Measurements from ENCODE around the gene TLN1. TPM values are rescaled to one million over a fixed set of nuclear protein-coding genes. Genes with fewer than 3 reads are reported as not detected.
A peak's percentile ranks its signal among the peaks of the same experiment; 100 is the strongest.

Gene TLN1
- total and polyA plus RNA-seq, 8 donors, result 152 to 471 (median 191) TPM

GRCh38 chr9:35650341-35651158 lies 81.4 kb downstream of the TLN1 start, which contains the start of gene SIT1:
TSS of gene SIT1 (minus strand) at chr9:35650931. CDS start at chr9:35650853, 78 bp downstream.
- Histone ChIP-seq H3K4me1 (peaks cover 4 to 55% of the 10 kb centered on the region in 2 donors), H3K27me3 (no peaks in the 10 kb centered on the region), H3K36me3 (no peaks in the 10 kb centered on the region), H3K27ac (peak within 1 kb of the TSS; percentile 7 to 55), H3K9me3 (no peaks in the 10 kb centered on the region), H3K4me3 (peak within 1 kb of the TSS in 1 of 2 donors; percentile 27)
- TF ChIP-seq CTCF (IDR thresholded peaks at IDR 0.05), result no peak
- no peak for DNase-seq
- intact Hi-C loops (cut with DNase I), result no loop called here
- no peak for ATAC-seq

DNA sequence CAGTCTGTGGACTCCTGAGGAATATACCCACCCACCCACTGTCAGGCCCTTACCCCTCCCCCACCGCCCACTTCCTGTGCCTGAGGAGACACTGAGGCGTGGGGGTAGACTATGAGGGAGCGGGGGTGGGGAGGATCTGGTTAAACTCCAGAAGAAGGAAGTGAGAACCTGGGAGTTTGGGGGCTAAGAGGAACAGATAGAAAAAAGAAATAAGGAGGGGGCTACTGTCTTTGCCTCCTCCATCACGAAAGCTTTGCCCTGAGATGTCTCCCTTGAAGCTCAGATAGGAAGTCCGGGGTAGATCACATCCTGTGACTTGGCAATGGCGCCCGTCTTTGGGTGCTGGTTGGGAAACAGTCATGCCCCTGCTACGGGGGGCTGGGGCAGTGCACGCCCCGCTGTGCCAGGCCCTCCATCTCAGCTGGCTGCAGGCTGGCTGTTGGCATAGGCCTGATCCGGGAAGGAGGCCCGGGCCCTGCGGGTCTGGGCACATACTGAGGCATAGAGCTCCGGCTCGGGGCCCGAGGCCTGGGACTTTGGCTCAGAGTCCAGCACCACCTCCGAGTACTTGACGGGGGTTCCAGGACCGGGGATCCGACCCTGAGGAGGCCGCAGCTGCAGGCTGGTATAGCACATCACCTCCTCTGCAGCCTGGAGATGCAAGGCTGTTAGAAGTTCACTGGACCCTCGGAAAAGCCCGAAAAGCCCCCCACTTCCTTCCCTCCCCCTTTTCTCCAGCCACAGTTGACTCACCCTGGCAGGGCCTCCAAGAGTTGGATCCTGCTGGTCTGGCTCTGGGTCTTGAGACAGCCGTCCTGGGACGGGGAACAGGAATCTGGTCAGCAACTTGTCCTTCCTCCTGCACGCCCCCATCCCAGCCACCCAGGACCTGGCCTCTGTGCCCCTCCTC lies 82.3 kb downstream of the TLN1 start:
- ATAC-seq (no peak), DNase-seq (no peak)
- Histone ChIP-seq H3K4me1 (peaks cover 4 to 63% of the 10 kb centered on the region in 2 donors), H3K27me3 (no peaks in the 10 kb centered on the region), H3K4me3 (peak overlapping the region in 1 of 2 donors; percentile 27), H3K27ac (peak overlapping the region; percentile 7 to 55), H3K9me3 (no peaks in the 10 kb centered on the region), H3K36me3 (no peaks in the 10 kb centered on the region)
- TF ChIP-seq CTCF (IDR thresholded peaks at IDR 0.05), result no peak
- intact Hi-C loops (cut with DNase I), result no loop called here

Small RNA genes within 50 kb of the gene (microRNA-seq; reads per million reads assigned to microRNA genes)
- gene MIR6852 (0.50 to 0.55 reads per million in 2 donors), gene MIR6853 (0 to 0.34 reads per million in 2 donors)

Other genes with a start within 250 kb of the TLN1 start
- 10 to 100 TPM; 28.2 to 32.2 TPM for gene RUSC2, start 242.1 kb downstream of the TLN1 start, total RNA-seq
- gene RUSC2, start 242.1 kb downstream of the TLN1 start, polyA plus RNA-seq (ENCODE audit: insufficient read length in 6 of 6), result 10 to 100 TPM; 14.9 to 19.9 (median 16.1) TPM
- gene TESK1, start 126.9 kb downstream of the TLN1 start, total RNA-seq, result 10 to 100 TPM; 40.6 to 44.6 TPM
- 10 to 100 TPM; 30.8 to 44.2 (median 39.8) TPM for gene TESK1, start 126.9 kb downstream of the TLN1 start, polyA plus RNA-seq (ENCODE audit: insufficient read length in 6 of 6)
- 1 to 10 TPM; 3.4 to 4.0 TPM for gene CD72, start 113.8 kb downstream of the TLN1 start, total RNA-seq
- 1 to 10 TPM; 3.2 to 4.3 (median 3.7) TPM for gene CD72, start 113.8 kb downstream of the TLN1 start, polyA plus RNA-seq (ENCODE audit: insufficient read length in 6 of 6)
- gene SIT1, start 81.3 kb downstream of the TLN1 start, total RNA-seq, result 1 to 10 TPM in 1 of 2 donors, under 1 TPM in 1; 0.99 to 2.4 TPM
- gene SIT1, start 81.3 kb downstream of the TLN1 start, polyA plus RNA-seq (ENCODE audit: insufficient read length in 6 of 6), result under 1 TPM; 0.27 to 0.65 (median 0.45) TPM
- gene RMRP, start 74.2 kb downstream of the TLN1 start, total RNA-seq, result over 10,000 TPM; 27,227 to 27,465 TPM
- gene RMRP, start 74.2 kb downstream of the TLN1 start, polyA plus RNA-seq (ENCODE audit: insufficient read length in 6 of 6), result not detected
- gene CCDC107, start 73.9 kb downstream of the TLN1 start, total RNA-seq, result 10 to 100 TPM; 24.7 to 25.6 TPM
- gene CCDC107, start 73.9 kb downstream of the TLN1 start, polyA plus RNA-seq (ENCODE audit: insufficient read length in 6 of 6), result 10 to 100 TPM in 5 of 6 donors, 1 to 10 TPM in 1; 9.2 to 18.2 (median 11.3) TPM
- gene ARHGEF39, start 67.0 kb downstream of the TLN1 start, total RNA-seq, result 1 to 10 TPM; 1.5 to 3.1 TPM
- 10 to 100 TPM in 4 of 6 donors, 1 to 10 TPM in 2; 7.6 to 17.7 (median 11.2) TPM for gene ARHGEF39, start 67.0 kb downstream of the TLN1 start, polyA plus RNA-seq (ENCODE audit: insufficient read length in 6 of 6)
- under 1 TPM in 1 of 2 donors, not detected in 1; 0.26 TPM for gene CA9, start 58.3 kb downstream of the TLN1 start, total RNA-seq
- gene CA9, start 58.3 kb downstream of the TLN1 start, polyA plus RNA-seq (ENCODE audit: insufficient read length in 6 of 6), result 1 to 10 TPM in 4 of 6 donors, under 1 TPM in 2; 0.86 to 1.8 (median 1.3) TPM
- 100 to 1,000 TPM; 145 to 211 TPM for gene TPM2, start 42.3 kb downstream of the TLN1 start, total RNA-seq
- gene TPM2, start 42.3 kb downstream of the TLN1 start, polyA plus RNA-seq (ENCODE audit: insufficient read length in 6 of 6), result 100 to 1,000 TPM; 167 to 261 (median 192) TPM
- 10 to 100 TPM; 39.3 to 42.4 TPM for gene CREB3, start 471 bp upstream of the TLN1 start, total RNA-seq
- gene CREB3, start 471 bp upstream of the TLN1 start, polyA plus RNA-seq (ENCODE audit: insufficient read length in 6 of 6), result 10 to 100 TPM; 31.2 to 42.3 (median 38.7) TPM
- 10 to 100 TPM; 63.3 to 71.4 TPM for gene GBA2, start 17.0 kb upstream of the TLN1 start, total RNA-seq
- 100 to 1,000 TPM in 1 of 6 donors, 10 to 100 TPM in 5; 85.7 to 113 (median 95.2) TPM for gene GBA2, start 17.0 kb upstream of the TLN1 start, polyA plus RNA-seq (ENCODE audit: insufficient read length in 6 of 6)
- gene RGP1, start 17.1 kb upstream of the TLN1 start, total RNA-seq, result 10 to 100 TPM; 26.9 to 30.3 TPM
- gene RGP1, start 17.1 kb upstream of the TLN1 start, polyA plus RNA-seq (ENCODE audit: insufficient read length in 6 of 6), result 10 to 100 TPM; 23.0 to 32.1 (median 29.5) TPM
- gene MSMP, start 22.1 kb upstream of the TLN1 start, total RNA-seq, result 1 to 10 TPM in 1 of 2 donors, not detected in 1; 1.1 TPM
- gene MSMP, start 22.1 kb upstream of the TLN1 start, polyA plus RNA-seq (ENCODE audit: insufficient read length in 6 of 6), result 1 to 10 TPM in 1 of 6 donors, not detected in 5; 1.2 TPM
- gene NPR2, start 59.4 kb upstream of the TLN1 start, total RNA-seq, result 10 to 100 TPM; 17.6 to 21.9 TPM
- gene NPR2, start 59.4 kb upstream of the TLN1 start, polyA plus RNA-seq (ENCODE audit: insufficient read length in 6 of 6), result 10 to 100 TPM; 40.9 to 58.6 (median 47.9) TPM
- 1 to 10 TPM; 1.8 to 6.2 TPM for gene SPAG8, start 80.1 kb upstream of the TLN1 start, total RNA-seq
- gene SPAG8, start 80.1 kb upstream of the TLN1 start, polyA plus RNA-seq (ENCODE audit: insufficient read length in 6 of 6), result 10 to 100 TPM in 3 of 6 donors, 1 to 10 TPM in 3; 6.1 to 13.8 (median 9.3) TPM
- 10 to 100 TPM; 29.3 to 45.3 TPM for gene HINT2, start 82.8 kb upstream of the TLN1 start, total RNA-seq
- gene HINT2, start 82.8 kb upstream of the TLN1 start, polyA plus RNA-seq (ENCODE audit: insufficient read length in 6 of 6), result 10 to 100 TPM; 26.3 to 43.8 (median 32.9) TPM
- not detected for gene FAM221B, start 96.5 kb upstream of the TLN1 start, total RNA-seq
- gene FAM221B, start 96.5 kb upstream of the TLN1 start, polyA plus RNA-seq (ENCODE audit: insufficient read length in 6 of 6), result under 1 TPM; 0.24 to 0.90 (median 0.39) TPM
- gene TMEM8B, start 97.0 kb upstream of the TLN1 start, total RNA-seq, result 10 to 100 TPM in 1 of 2 donors, 1 to 10 TPM in 1; 6.4 to 12.7 TPM
- 10 to 100 TPM; 25.3 to 30.7 (median 27.2) TPM for gene TMEM8B, start 97.0 kb upstream of the TLN1 start, polyA plus RNA-seq (ENCODE audit: insufficient read length in 6 of 6)
- gene OR13J1, start 138.2 kb upstream of the TLN1 start, total RNA-seq, result not detected
- gene OR13J1, start 138.2 kb upstream of the TLN1 start, polyA plus RNA-seq (ENCODE audit: insufficient read length in 6 of 6), result under 1 TPM in 1 of 6 donors, not detected in 5; 0.10 TPM
- 1 to 10 TPM; 3.1 TPM for gene HRCT1, start 174.0 kb upstream of the TLN1 start, total RNA-seq
- under 1 TPM in 5 of 6 donors, not detected in 1; 0.29 to 0.80 (median 0.55) TPM for gene HRCT1, start 174.0 kb upstream of the TLN1 start, polyA plus RNA-seq (ENCODE audit: insufficient read length in 6 of 6)
- 1 to 10 TPM; 5.4 to 6.8 TPM for gene SPAAR, start 177.3 kb upstream of the TLN1 start, total RNA-seq
- 1 to 10 TPM; 2.9 to 4.2 (median 3.4) TPM for gene SPAAR, start 177.3 kb upstream of the TLN1 start, polyA plus RNA-seq (ENCODE audit: insufficient read length in 6 of 6)
- under 1 TPM in 1 of 2 donors, not detected in 1; 0.32 TPM for gene OR2S2, start 226.0 kb upstream of the TLN1 start, total RNA-seq
- gene OR2S2, start 226.0 kb upstream of the TLN1 start, polyA plus RNA-seq (ENCODE audit: insufficient read length in 6 of 6), result not detected